Esophagus muscularis mucosa (tissue), 4 donors: Measurements from ENCODE around the gene GIPC2.

Source experiments
- EP300 ChIP-seq: sonication (generic); formaldehyde crosslinking; IDR thresholded peaks from one replicate; pipeline ENCODE4 v1.6.1; 2017; ENCODE audit warnings: antibody characterized with exemption
- POLR2A ChIP-seq: fragments of 450-650 bp; IDR thresholded peaks from one replicate; pipeline ENCODE4 v1.6.1; 2017; ENCODE audit warnings: antibody characterized with exemption, moderate library complexity, mild to moderate bottlenecking, low read depth
- TF ChIP-seq, protein P1 (sequence below), 3 experiments: fragments of 200-600 bp in 2 of 3; fragments of 450-650 bp in 1 of 3; sonication (generic) in 2 of 3; IDR thresholded peaks; one replicate each; pipeline ENCODE4 v1.5.1; 2017 to 2019; ENCODE audit warnings: antibody characterized with exemption in 3 of 3, mild to moderate bottlenecking in 2 of 3, moderate library complexity in 1 of 3

- no peak for TF ChIP-seq POLR2A
- TF ChIP-seq, protein P1, sequence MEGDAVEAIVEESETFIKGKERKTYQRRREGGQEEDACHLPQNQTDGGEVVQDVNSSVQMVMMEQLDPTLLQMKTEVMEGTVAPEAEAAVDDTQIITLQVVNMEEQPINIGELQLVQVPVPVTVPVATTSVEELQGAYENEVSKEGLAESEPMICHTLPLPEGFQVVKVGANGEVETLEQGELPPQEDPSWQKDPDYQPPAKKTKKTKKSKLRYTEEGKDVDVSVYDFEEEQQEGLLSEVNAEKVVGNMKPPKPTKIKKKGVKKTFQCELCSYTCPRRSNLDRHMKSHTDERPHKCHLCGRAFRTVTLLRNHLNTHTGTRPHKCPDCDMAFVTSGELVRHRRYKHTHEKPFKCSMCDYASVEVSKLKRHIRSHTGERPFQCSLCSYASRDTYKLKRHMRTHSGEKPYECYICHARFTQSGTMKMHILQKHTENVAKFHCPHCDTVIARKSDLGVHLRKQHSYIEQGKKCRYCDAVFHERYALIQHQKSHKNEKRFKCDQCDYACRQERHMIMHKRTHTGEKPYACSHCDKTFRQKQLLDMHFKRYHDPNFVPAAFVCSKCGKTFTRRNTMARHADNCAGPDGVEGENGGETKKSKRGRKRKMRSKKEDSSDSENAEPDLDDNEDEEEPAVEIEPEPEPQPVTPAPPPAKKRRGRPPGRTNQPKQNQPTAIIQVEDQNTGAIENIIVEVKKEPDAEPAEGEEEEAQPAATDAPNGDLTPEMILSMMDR (IDR thresholded peaks at IDR 0.05): no peak
- TF ChIP-seq EP300: no peak
These were observed 40.9 kb downstream of the GIPC2 start for GRCh38 chr1:78086697-78087096.
